Left ventricle myocardium superior (tissue), 1 donor: ENCODE results near the gene ANKRD11. TPM values are rescaled to one million over a fixed set of nuclear protein-coding genes. Genes with fewer than 3 reads are reported as not detected.
"Not testable (repeated sequence)": the region's sequence is repeated elsewhere in the genome, so short reads cannot be mapped to it uniquely, and the experiment has no call there.

Experiments used
- ATAC-seq: fragments of 200-7000 bp; cut with Tn5 transposase; one replicate; pipeline ENCODE4 v1.9.1; 2020; ENCODE audit warnings: mild to moderate bottlenecking, moderate library complexity
- DNase-seq: peaks from one replicate; pipeline ENCODE4 v3.0.0-alpha.2; 2020
- intact Hi-C: fragments of 100-400 bp; cut with micrococcal nuclease; formaldehyde crosslinking; loops from one replicate; pipeline ENCODE4 v1.11.0; 2022
- total RNA-seq: library from RNA; stranded (reverse); fragmentation: NEBNext Ultra II Directional; extraction: Animal tissue kit (Norgen Biotek cat#: 25700); gene quantifications from one replicate; pipeline ENCODE4 v1.2.1, GENCODE V29; 2021
- donor health status: DM: no; HTN: yes; CAD: no; lungs with severe emphysema.

Gene ANKRD11
- total RNA-seq, 1 donor from 2014 or later, result 75.2 TPM

- intact Hi-C loops, DNase-seq, ATAC-seq: not testable (repeated sequence)
Measured at GRCh38 chr16:89421300-89421699, 69.1 kb downstream of the ANKRD11 start.

GRCh38 chr16:89420204-89420603, 70.2 kb downstream of the ANKRD11 start:
- DNase-seq, result no peak
- no peak for ATAC-seq
- intact Hi-C loops, result no loop called here

GRCh38 chr16:89418352-89418751, 72.0 kb downstream of the ANKRD11 start:
- no peak for ATAC-seq
- DNase-seq, result no peak
- intact Hi-C loops, result no loop called here

GRCh38 chr16:89417352-89417751, 73.0 kb downstream of the ANKRD11 start:
- ATAC-seq (peak; percentile 52), DNase-seq (no peak)
- intact Hi-C loops, result no loop called here

- no peak for ATAC-seq
- DNase-seq, result peak; percentile 49
- intact Hi-C loops, result no loop called here
Measured at GRCh38 chr16:89413811-89414585, 76.4 kb downstream of the ANKRD11 start.

GRCh38 chr16:89412811-89413210, 77.5 kb downstream of the ANKRD11 start:
- DNase-seq (peak; percentile 54), ATAC-seq (peak; percentile 21)
- intact Hi-C loops, result no loop called here

- intact Hi-C loops, result no loop called here
- ATAC-seq, result no peak
- DNase-seq, result no peak
Measured at GRCh38 chr16:89411335-89411850, 79.0 kb downstream of the ANKRD11 start.

GRCh38 chr16:89410794-89411309, 79.5 kb downstream of the ANKRD11 start:
- DNase-seq, result peak; percentile 65

GRCh38 chr16:89410322-89410721, 80.0 kb downstream of the ANKRD11 start:
- ATAC-seq (no peak), DNase-seq (no peak)
- intact Hi-C loops, result no loop called here

More at GRCh38 chr16:89410794-89411309, 79.5 kb downstream of the ANKRD11 start:
- intact Hi-C loops, result no loop called here
- peak; percentile 72 for ATAC-seq

GRCh38 chr16:89409161-89409711, 81.1 kb downstream of the ANKRD11 start:
- DNase-seq (no peak), ATAC-seq (no peak)
- intact Hi-C loops, result no loop called here

- DNase-seq, result peak; percentile 74
- intact Hi-C loops, result no loop called here
- peak; percentile 69 for ATAC-seq
Measured at GRCh38 chr16:89408315-89408714, 82.0 kb downstream of the ANKRD11 start.

- peak; percentile 44 for ATAC-seq
- DNase-seq, result peak; percentile 57
- intact Hi-C loops, result no loop called here
Measured at GRCh38 chr16:89407925-89408300, 82.4 kb downstream of the ANKRD11 start.

- intact Hi-C loops, result no loop called here
- DNase-seq, result no peak
- ATAC-seq, result no peak
Measured at GRCh38 chr16:89407282-89407924, 83.0 kb downstream of the ANKRD11 start.

- no peak for DNase-seq
Measured at GRCh38 chr16:89406277-89406888, 84.0 kb downstream of the ANKRD11 start.

GRCh38 chr16:89404561-89404960, 85.8 kb downstream of the ANKRD11 start:
- DNase-seq (peak; percentile 73), ATAC-seq (peak; percentile 60)
- intact Hi-C loops, result no loop called here

More at GRCh38 chr16:89406277-89406888, 84.0 kb downstream of the ANKRD11 start:
- intact Hi-C loops, result no loop called here
- ATAC-seq, result no peak

- no peak for ATAC-seq
- DNase-seq, result no peak
- intact Hi-C loops, result no loop called here
Measured at GRCh38 chr16:89402962-89403361, 87.4 kb downstream of the ANKRD11 start.

GRCh38 chr16:89401641-89402445, 88.5 kb downstream of the ANKRD11 start:
- ATAC-seq (no peak), DNase-seq (no peak)
- intact Hi-C loops, result no loop called here

GRCh38 chr16:89401205-89401604, 89.2 kb downstream of the ANKRD11 start:
- ATAC-seq (no peak), DNase-seq (no peak)
- intact Hi-C loops, result no loop called here

- intact Hi-C loops, result no loop called here
- DNase-seq (no peak), ATAC-seq (no peak)
Measured at GRCh38 chr16:89400740-89401139, 89.6 kb downstream of the ANKRD11 start.
